ENCODE results near the gene CSAG2.

CSAG2 gene

DNA sequence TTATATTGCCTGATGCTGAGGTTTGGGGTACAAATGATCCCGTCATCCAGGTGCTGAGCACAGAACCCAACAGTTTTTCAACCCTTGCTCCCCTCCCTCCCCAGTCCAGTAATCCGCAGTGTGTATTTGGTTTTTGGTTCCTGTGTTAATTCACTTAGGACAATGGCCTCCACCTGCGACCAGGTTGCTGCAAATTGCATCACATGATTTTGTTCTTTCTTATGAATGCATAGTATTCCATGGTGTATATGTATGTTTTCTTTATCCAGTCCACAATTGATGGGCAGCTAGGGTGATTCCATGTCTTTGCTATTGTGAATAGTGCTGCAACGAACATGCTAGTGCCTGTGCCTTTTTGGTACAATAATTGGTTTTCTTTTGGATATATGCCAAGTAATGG lies 46.0 kb downstream of the CSAG2 start:
- DNase-seq (ENCODE audit: low read depth): no peak

DNA sequence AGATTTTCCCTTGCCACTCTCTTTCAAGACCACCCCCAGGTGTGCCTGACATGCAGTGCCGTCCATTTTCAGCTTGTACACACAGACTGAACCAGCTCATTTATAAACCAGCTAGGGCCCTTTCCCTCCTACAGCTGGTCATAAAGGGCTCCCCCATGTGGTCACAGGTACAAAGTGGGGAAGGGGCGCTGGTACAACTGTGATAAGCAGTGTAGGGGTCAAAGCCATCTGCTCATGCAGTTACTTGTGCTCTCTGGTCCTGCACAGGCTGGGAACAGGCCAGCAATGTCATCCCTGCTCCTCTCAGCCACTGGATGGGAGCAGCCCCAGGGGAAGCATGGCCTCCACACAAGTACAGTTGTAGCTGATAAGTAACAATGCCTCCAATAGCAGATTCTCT lies 50.8 kb downstream of the CSAG2 start:
- no peak for DNase-seq (ENCODE audit: low read depth)
